ENCODE data around the gene MMP24. TPM values are rescaled to one million over a fixed set of nuclear protein-coding genes. Genes with fewer than 3 reads are reported as not detected.
"Not testable (repeated sequence)": the region's sequence is repeated elsewhere in the genome, so short reads cannot be mapped to it uniquely, and the experiment has no call there.

MMP24 gene
- total RNA-seq: not detected

DNA sequence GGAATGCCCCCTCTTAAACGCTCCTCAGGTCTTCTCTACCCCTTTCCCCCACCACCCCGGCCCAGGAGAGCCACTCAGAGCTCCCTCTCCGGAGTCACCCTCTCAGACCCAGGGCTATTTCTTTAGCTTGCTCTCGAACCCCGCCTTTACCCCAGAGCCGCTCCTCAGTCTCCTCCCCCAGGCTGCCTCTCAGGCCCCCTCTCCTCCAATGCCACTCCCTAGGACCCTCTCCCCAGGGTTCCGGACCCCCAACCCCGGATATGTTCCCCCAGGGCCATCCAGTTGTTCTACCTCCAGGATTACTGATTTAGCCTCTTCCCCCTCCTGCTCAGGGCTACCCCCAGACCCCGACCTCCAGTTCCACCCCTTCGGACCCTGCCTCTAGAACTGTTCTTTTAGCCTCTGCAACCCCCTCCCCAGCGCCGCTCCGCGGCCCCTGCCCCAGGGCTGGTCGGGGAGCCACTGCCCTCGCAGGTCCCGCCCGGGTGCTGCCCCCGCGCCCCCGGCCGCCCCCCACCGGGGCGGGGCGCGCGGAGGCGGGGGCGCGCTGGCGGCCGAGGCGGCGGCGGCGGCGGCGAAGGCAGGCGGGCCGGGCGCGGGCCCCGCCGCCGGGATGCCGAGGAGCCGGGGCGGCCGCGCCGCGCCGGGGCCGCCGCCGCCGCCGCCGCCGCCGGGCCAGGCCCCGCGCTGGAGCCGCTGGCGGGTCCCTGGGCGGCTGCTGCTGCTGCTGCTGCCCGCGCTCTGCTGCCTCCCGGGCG lies at the start of gene MMP24:
Gene MMP24 (plus strand): TSS at position 565 of the 758 bp plus-strand sequence. CDS start 49 bp downstream, at position 614.
- Mint-ChIP-seq H3K4me1 (peaks cover 14% of the 10 kb centered on the region), H3K9me3 (no peaks in the 10 kb centered on the region), H3K27me3 (peaks cover 55% of the 10 kb centered on the region), H3K36me3 (ENCODE audit: low read depth) (peaks cover 6% of the 10 kb centered on the region), H3K27ac (no peak within 1 kb of the TSS), H3K4me3 (peak within 1 kb of the TSS; percentile 62)
- POLR2A ChIA-PET: no interaction called here
- DNase-seq: no peak
- CTCF ChIA-PET: interaction anchor here (0.7 to 1.3 kb wide), 3 partner anchors 31 to 77 kb away, joined by 3 to 4 read pairs (median 3); no protein-coding TSS in a partner anchor

GRCh38 chr20:35179292-35180212 lies 46.9 kb upstream of the MMP24 start:
- no peak overlapping the region for H3K4me3 Mint-ChIP-seq
- no peak for DNase-seq
- H3K36me3 Mint-ChIP-seq (ENCODE audit: low read depth): no peaks in the 10 kb centered on the region
- POLR2A ChIA-PET: no interaction called here
- no peak overlapping the region for H3K27ac Mint-ChIP-seq
- H3K9me3 Mint-ChIP-seq: no peaks in the 10 kb centered on the region
- H3K4me1 Mint-ChIP-seq: no peaks in the 10 kb centered on the region
- CTCF ChIA-PET: no interaction called here
- no peaks in the 10 kb centered on the region for H3K27me3 Mint-ChIP-seq

DNA sequence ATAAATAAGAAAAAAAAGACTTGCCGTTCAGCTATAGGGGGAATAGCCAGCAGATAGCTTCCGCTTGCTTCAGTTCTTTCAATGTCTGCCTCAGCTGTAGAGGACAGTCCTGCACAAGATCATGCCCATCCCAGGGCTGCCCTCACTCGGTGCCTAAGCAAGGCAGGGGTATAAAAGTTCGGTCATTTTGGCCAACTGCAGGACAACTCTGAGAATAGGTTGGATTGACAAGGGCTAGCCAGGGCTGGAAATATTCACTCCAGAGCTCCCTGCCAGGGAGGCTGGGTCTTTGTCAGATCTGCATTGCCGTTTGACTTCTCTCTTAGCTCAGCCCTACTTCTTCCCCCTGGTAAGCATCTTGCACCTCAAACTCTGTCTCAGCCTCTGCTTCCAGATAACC lies 46.2 kb upstream of the MMP24 start:
- POLR2A ChIA-PET: no interaction called here

GRCh38 chr20:35181731-35182130 lies 44.8 kb upstream of the MMP24 start:
- CTCF ChIA-PET: no interaction called here
- Mint-ChIP-seq H3K4me1 (no peaks in the 10 kb centered on the region), H3K9me3 (no peaks in the 10 kb centered on the region), H3K27ac (no peak overlapping the region), H3K27me3 (no peaks in the 10 kb centered on the region), H3K36me3 (ENCODE audit: low read depth) (no peaks in the 10 kb centered on the region), H3K4me3 (no peak overlapping the region)
- POLR2A ChIA-PET: no interaction called here
- DNase-seq: no peak

More for the DNA sequence above, 46.2 kb upstream of the MMP24 start:
- Mint-ChIP-seq H3K27ac (no peak overlapping the region), H3K9me3 (no peaks in the 10 kb centered on the region), H3K36me3 (ENCODE audit: low read depth) (no peaks in the 10 kb centered on the region), H3K27me3 (no peaks in the 10 kb centered on the region), H3K4me3 (no peak overlapping the region), H3K4me1 (no peaks in the 10 kb centered on the region)
- CTCF ChIA-PET: no interaction called here
- no peak for DNase-seq

DNA sequence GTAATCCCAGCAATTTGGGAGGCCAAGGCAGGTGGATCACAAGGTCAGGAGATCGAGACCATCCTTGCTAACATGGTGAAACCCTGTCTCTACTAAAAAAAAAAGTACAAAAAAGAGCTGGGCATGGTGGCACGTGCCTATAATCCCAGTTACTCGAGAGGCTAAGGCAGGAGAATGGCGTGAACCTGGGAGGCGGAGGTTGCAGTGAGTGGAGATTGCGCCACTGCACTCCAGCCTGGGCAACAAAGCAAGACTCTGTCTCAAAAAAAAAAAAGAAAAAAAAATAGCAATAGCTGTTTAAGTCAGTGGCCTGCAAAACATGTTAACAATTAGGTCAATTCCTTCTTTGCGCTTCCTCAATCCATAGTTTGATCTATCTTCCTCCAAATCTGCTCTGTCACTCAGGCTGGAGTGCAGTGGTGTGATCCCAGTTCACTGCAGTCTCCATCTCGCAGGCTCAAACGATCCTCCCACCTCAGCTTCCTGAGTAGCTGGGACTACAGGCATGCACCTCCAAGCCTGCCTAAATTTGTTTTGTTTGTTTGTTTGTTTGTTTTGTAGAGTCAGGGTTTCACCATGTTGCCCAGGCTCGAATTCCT lies 39.7 kb upstream of the MMP24 start:
- H3K27ac Mint-ChIP-seq; POLR2A ChIA-PET; H3K27me3 Mint-ChIP-seq; H3K4me3 Mint-ChIP-seq; H3K36me3 Mint-ChIP-seq (ENCODE audit: low read depth); DNase-seq; H3K4me1 Mint-ChIP-seq; H3K9me3 Mint-ChIP-seq: not testable (repeated sequence)
- CTCF ChIA-PET: interaction anchor here (0.7 kb wide), 1 partner anchor 379 kb away, joined by 3 read pairs; no protein-coding TSS in a partner anchor

DNA sequence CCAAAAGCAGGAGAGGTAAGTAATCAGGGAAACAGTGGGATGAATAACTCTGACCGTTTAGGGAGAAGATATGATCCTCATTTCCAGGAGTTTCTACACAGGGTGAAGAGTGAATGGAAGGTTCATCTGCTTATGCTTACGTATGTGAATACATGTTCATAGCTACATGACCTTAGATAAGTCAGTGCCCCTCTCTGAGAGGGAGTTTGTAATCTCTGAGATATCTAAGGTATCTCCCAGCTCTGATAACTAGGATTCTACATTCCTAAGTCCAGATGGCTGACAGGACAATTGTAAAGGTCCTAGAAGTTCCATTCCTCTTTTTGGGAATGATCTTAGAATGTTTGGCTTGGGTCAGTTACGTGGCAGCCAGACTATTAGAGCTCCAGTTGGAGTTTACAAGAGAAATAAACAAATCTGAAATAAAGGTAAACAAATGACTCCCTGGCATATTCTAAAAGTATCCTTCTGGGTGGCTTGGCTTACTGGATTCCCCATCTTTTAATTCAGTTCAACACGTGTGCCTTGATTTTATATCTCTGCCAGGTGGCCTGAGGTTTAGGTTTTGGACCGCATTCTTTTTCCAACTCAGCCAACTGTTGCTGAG lies 38.8 kb upstream of the MMP24 start:
- Mint-ChIP-seq H3K4me1 (no peaks in the 10 kb centered on the region), H3K36me3 (ENCODE audit: low read depth) (no peaks in the 10 kb centered on the region), H3K9me3 (no peaks in the 10 kb centered on the region), H3K27ac (no peak overlapping the region), H3K4me3 (no peak overlapping the region), H3K27me3 (no peaks in the 10 kb centered on the region)
- DNase-seq: no peak
- ChIA-PET CTCF (interaction anchor here (0.7 kb wide), 1 partner anchor 380 kb away, joined by 3 read pairs; no protein-coding TSS in a partner anchor), POLR2A (no interaction called here)

DNA sequence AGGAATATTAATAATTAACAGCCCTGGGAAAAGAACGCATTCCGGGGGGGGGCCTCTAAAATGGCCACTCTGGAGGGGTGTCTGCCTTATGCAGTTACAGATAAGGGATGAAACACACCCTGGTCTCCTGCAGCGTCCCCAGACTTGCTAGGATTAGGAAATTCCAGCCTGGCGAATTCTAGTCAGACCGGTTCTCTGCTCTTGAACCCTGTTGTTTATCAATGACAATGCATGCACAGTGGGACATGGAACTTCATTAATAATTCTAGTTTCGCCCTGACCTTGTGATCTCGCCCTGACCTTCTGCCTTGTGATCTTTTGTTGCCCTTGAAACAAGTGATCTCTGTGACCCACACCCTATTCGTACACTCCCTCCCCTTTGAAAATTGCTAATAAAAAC lies 37.3 kb upstream of the MMP24 start:
- DNase-seq; H3K36me3 Mint-ChIP-seq (ENCODE audit: low read depth); POLR2A ChIA-PET; H3K4me3 Mint-ChIP-seq; CTCF ChIA-PET; H3K27ac Mint-ChIP-seq; H3K9me3 Mint-ChIP-seq; H3K4me1 Mint-ChIP-seq; H3K27me3 Mint-ChIP-seq: not testable (repeated sequence)

DNA sequence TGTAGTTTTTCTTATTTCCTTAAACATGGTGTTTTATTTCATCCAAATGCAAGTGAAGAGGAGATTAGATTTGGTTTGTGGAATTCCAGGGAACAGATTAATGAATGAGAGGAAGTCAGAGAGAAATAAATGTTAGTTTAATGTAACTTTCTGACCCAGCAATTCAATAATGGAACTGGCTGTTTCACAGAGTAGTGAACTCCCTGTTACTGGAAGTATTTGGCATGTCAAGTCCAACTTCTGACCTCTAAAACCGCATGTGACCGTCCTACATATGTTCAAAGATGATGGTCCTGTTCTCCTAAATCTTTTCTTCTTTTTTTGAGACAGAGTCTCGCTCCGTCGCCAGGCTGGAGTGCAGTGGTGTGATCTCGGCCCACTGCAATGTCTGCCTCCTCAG lies 35.9 kb upstream of the MMP24 start:
- CTCF ChIA-PET: interaction anchor here (0.6 kb wide), 1 partner anchor 8 kb away, joined by 3 read pairs; no protein-coding TSS in a partner anchor
- no peak overlapping the region for H3K27ac Mint-ChIP-seq
- POLR2A ChIA-PET: no interaction called here

GRCh38 chr20:35191419-35192117 lies 34.9 kb upstream of the MMP24 start:
- Mint-ChIP-seq H3K36me3 (ENCODE audit: low read depth) (peaks cover 5% of the 10 kb centered on the region), H3K4me1 (no peaks in the 10 kb centered on the region), H3K9me3 (peaks cover 4% of the 10 kb centered on the region), H3K4me3 (no peak overlapping the region), H3K27me3 (no peaks in the 10 kb centered on the region), H3K27ac (no peak overlapping the region)
- ChIA-PET CTCF (interaction anchor here (0.6 kb wide), 1 partner anchor 9 kb away, joined by 3 read pairs; no protein-coding TSS in a partner anchor), POLR2A (no interaction called here)
- no peak for DNase-seq

More for the DNA sequence above, 35.9 kb upstream of the MMP24 start:
- Mint-ChIP-seq H3K36me3 (ENCODE audit: low read depth) (no peaks in the 10 kb centered on the region), H3K9me3 (no peaks in the 10 kb centered on the region), H3K4me3 (no peak overlapping the region), H3K27me3 (no peaks in the 10 kb centered on the region), H3K4me1 (no peaks in the 10 kb centered on the region)
- no peak for DNase-seq

GRCh38 chr20:35192118-35192872 lies 34.2 kb upstream of the MMP24 start:
- peak overlapping the region; percentile 11 for H3K27ac Mint-ChIP-seq
- no peak for DNase-seq
- H3K9me3 Mint-ChIP-seq: peaks cover 11% of the 10 kb centered on the region
- H3K27me3 Mint-ChIP-seq: no peaks in the 10 kb centered on the region
- H3K4me3 Mint-ChIP-seq: no peak overlapping the region
- H3K36me3 Mint-ChIP-seq (ENCODE audit: low read depth): peaks cover 8% of the 10 kb centered on the region
- ChIA-PET CTCF (no interaction called here), POLR2A (no interaction called here)
- no peaks in the 10 kb centered on the region for H3K4me1 Mint-ChIP-seq

DNA sequence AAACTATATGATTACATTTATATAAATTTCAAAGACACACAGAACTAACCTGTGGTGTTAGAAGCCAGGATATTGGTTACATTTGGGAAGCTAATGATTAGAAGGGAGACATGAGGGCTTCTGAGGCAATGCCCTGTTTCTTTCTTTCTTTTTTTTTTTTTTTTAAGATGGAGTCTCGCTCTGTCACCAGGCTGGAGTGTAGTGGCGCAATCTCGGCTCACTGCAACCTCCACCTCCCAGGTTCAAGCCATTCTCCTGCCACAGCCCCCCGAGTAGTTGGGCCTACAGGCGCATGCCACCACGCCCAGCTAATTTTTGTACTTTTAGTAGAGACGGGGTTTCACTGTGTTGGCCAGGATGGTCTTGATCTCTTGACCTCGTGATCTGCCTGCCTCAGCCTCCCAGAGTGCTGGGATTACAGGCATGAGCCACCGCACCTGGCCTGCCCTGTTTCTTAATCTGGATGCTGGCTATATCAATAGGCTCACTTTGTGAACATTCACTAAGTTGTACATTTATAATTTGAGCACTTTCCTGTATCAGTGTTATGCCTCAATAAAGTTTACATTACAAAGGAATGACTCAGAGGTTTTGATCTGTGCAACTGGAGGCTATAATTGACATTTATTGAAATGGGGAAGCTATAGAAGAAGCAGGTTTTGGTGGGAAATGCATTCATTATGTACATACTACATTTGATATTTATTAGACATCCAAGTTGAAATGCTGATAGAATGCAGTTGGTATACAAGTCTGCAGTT lies 33.3 kb upstream of the MMP24 start:
- H3K36me3 Mint-ChIP-seq (ENCODE audit: low read depth); DNase-seq; H3K27me3 Mint-ChIP-seq; H3K27ac Mint-ChIP-seq; CTCF ChIA-PET; H3K4me1 Mint-ChIP-seq; POLR2A ChIA-PET; H3K4me3 Mint-ChIP-seq: not testable (repeated sequence)
- peaks cover 13% of the 10 kb centered on the region for H3K9me3 Mint-ChIP-seq

Measured in activated CD4-positive, alpha-beta T cell treated with anti-CD3 and anti-CD28 coated beads, Interleukin-2, amount 10 ng/mL, durations not matched to agents 7 days and 5 days (primary cell).